CD14-positive monocyte (primary cell): ENCODE data around the gene ZCWPW1. TPM values are rescaled to one million over a fixed set of nuclear protein-coding genes. Genes with fewer than 3 reads are reported as not detected.

ENCODE experiments used
- DNase-seq, 3 donors: peaks; one replicate each; pipeline ENCODE4 v3.0.0-alpha.2; 2011 to 2022
- H2AFZ ChIP-seq: 2 replicates; pipeline ENCODE4 v1.6.0; 2012; ENCODE audit warnings: mild to moderate bottlenecking, low read depth, low read length, inconsistent platforms; ENCODE audit not compliant: insufficient read depth, poor library complexity, severe bottlenecking
- H3K27ac ChIP-seq, 2 donors: 1 replicate in 1 of 2; 2 replicates in 1 of 2; pipeline ENCODE4 v1.5.1; 2012 to 2013; ENCODE audit warnings: low read length in 2 of 2, control low read depth in 1 of 2, inconsistent platforms in 1 of 2, low read depth in 1 of 2, mild to moderate bottlenecking in 1 of 2
- H3K27me3 ChIP-seq, 2 donors: one replicate each; pipeline versions ENCODE4 v1.6.0 to v1.6.1; 2011 to 2013; ENCODE audit warnings: low read length in 2 of 2; ENCODE audit not compliant: control insufficient read depth in 2 of 2, insufficient read depth in 2 of 2
- H3K36me3 ChIP-seq, 2 donors: replicated peaks in 1 of 2; 1 replicate in 1 of 2; 2 replicates in 1 of 2; pipeline versions ENCODE4 v1.5.1 to v1.6.1; 2012 to 2013; ENCODE audit warnings: low read length in 2 of 2, control low read depth in 1 of 2, inconsistent platforms in 1 of 2, mild to moderate bottlenecking in 1 of 2; ENCODE audit not compliant: insufficient read depth in 2 of 2, control insufficient read depth in 1 of 2
- H3K4me1 ChIP-seq, 2 donors: 1 replicate in 1 of 2; 2 replicates in 1 of 2; pipeline versions ENCODE4 v1.5.1 to v1.6.1; 2012 to 2013; ENCODE audit warnings: low read length in 2 of 2, control low read depth in 1 of 2, inconsistent platforms in 1 of 2, mild to moderate bottlenecking in 1 of 2, moderate library complexity in 1 of 2; ENCODE audit not compliant: insufficient read depth in 2 of 2, control insufficient read depth in 1 of 2
- H3K4me2 ChIP-seq: replicated peaks from 2 replicates; pipeline ENCODE3; 2012; ENCODE audit warnings: low read length, moderate library complexity, mild to moderate bottlenecking; ENCODE audit not compliant: poor library complexity, severe bottlenecking; ENCODE audit errors: extremely low read depth
- H3K4me3 ChIP-seq, 3 experiments: fragments of 200-600 bp in 1 of 3; sonication (generic) in 1 of 3; replicated peaks in 1 of 3; 1 replicate in 2 of 3; 2 replicates in 1 of 3; pipeline ENCODE4 v1.5.1; 2011 to 2013; ENCODE audit warnings: low read length in 3 of 3, mild to moderate bottlenecking in 3 of 3, control low read depth in 2 of 3, low read depth in 2 of 3, inconsistent platforms in 1 of 3, moderate library complexity in 1 of 3
- H3K79me2 ChIP-seq: 2 replicates; pipeline ENCODE4 v1.6.0; 2012; ENCODE audit warnings: mild to moderate bottlenecking, control low read depth, inconsistent platforms, low read length, moderate library complexity; ENCODE audit not compliant: insufficient read depth
- H3K9ac ChIP-seq: 2 replicates; pipeline ENCODE4 v1.6.0; 2017; ENCODE audit warnings: low read length, mild to moderate bottlenecking; ENCODE audit not compliant: insufficient read depth, poor library complexity, severe bottlenecking
- H3K9me3 ChIP-seq, 2 donors: replicated peaks in 1 of 2; 1 replicate in 1 of 2; 2 replicates in 1 of 2; pipeline versions ENCODE4 v1.5.1 to v1.6.1; 2012 to 2013; ENCODE audit warnings: low read length in 2 of 2, control low read depth in 1 of 2; ENCODE audit not compliant: control insufficient read depth in 1 of 2, insufficient read depth in 1 of 2
- H4K20me1 ChIP-seq: 2 replicates; pipeline ENCODE4 v1.6.0; 2012; ENCODE audit warnings: mild to moderate bottlenecking, low read length, control low read depth, moderate library complexity; ENCODE audit not compliant: insufficient read depth
- H3K27ac Mint-ChIP-seq, 7 donors: one replicate each; pipeline ENCODE4 v1.8.0; 2020; ENCODE audit warnings: mild to moderate bottlenecking in 7 of 7, mixed read lengths in 7 of 7, moderate library complexity in 6 of 7, inconsistent platforms in 2 of 7
- H3K27me3 Mint-ChIP-seq, 3 donors: one replicate each; pipeline ENCODE4 v1.8.0; 2021 to 2022; ENCODE audit warnings: low read depth in 3 of 3, mild to moderate bottlenecking in 3 of 3, mixed read lengths in 3 of 3, moderate library complexity in 3 of 3, inconsistent platforms in 1 of 3
- H3K36me3 Mint-ChIP-seq, 2 donors: one replicate each; pipeline ENCODE4 v1.8.0; 2020; ENCODE audit warnings: mixed read lengths in 2 of 2, inconsistent platforms in 1 of 2, mild to moderate bottlenecking in 1 of 2
- H3K4me1 Mint-ChIP-seq: one replicate; pipeline ENCODE4 v1.8.0; 2020; ENCODE audit warnings: mild to moderate bottlenecking, mixed read lengths
- H3K4me3 Mint-ChIP-seq, 2 donors: one replicate each; pipeline ENCODE4 v1.8.0; 2020; ENCODE audit warnings: mild to moderate bottlenecking in 2 of 2, mixed read lengths in 2 of 2, moderate library complexity in 1 of 2
- H3K9me3 Mint-ChIP-seq, 7 donors: one replicate each; pipeline ENCODE4 v1.8.0; 2020 to 2022; ENCODE audit warnings: mixed read lengths in 7 of 7, mild to moderate bottlenecking in 6 of 7, moderate library complexity in 6 of 7, inconsistent platforms in 2 of 7
- CTCF ChIP-seq: fragments of 200-600 bp; IDR thresholded peaks from one replicate; pipeline ENCODE4 v1.8.0; 2022; ENCODE audit warnings: antibody characterized with exemption, mild to moderate bottlenecking
- WGBS: methylation state at CpG from one replicate; pipeline ENCODE4 v1.1.5; 2013; ENCODE audit warnings: missing lambda C conversion rate; ENCODE audit not compliant: insufficient coverage; 5-methylcytosine and 5-hydroxymethylcytosine counted together
- intact Hi-C, 2 donors: fragments of 100-400 bp; cut with micrococcal nuclease; formaldehyde crosslinking; loops; one replicate each; pipeline versions ENCODE4 v1.15.0 to v1.15.1; 2023
- polyA plus RNA-seq, 3 donors: library from polyadenylated mRNA; depleted of rRNA in 1 of 3; unstranded in 2 of 3; stranded (reverse) in 1 of 3; fragments of 300-500 nt in 2 of 3; fragments of >200 nt in 1 of 3; fragmentation: Illumina TruSeq in 2 of 3; gene quantifications; 1 replicate in 2 of 3; 2 replicates in 1 of 3; pipeline ENCODE4 v1.2.3, GENCODE V29; 2012 to 2021

Gene ZCWPW1
- polyA plus RNA-seq, 3 donors: 0.60 to 1.9 (median 1.2) TPM

- Mint-ChIP-seq H3K4me3 (peak overlapping the region in 1 of 2 donors; percentile 30), H3K27ac (peak overlapping the region; percentile 99 to 100 (median 99)), H3K36me3 (peaks cover 26 to 29% of the 10 kb centered on the region in 2 donors), H3K9me3 (no peaks in the 10 kb centered on the region), H3K27me3 (peaks cover 0 to 2% (median 0%) of the 10 kb centered on the region in 3 donors), H3K4me1 (peaks cover 91% of the 10 kb centered on the region)
- Histone ChIP-seq H3K4me3 (peak overlapping the region in 1 of 3 experiments; percentile 36), H4K20me1 (peaks cover 5% of the 10 kb centered on the region), H3K36me3 (peaks cover 5 to 22% of the 10 kb centered on the region in 2 donors), H3K4me1 (peaks cover 92 to 97% of the 10 kb centered on the region in 2 donors), H3K9me3 (no peaks in the 10 kb centered on the region), H3K79me2 (peaks cover 77% of the 10 kb centered on the region), H3K4me2 (peak overlapping the region; percentile 100), H3K27ac (peak overlapping the region; percentile 98 to 99), H3K27me3 (no peaks in the 10 kb centered on the region), H2AFZ (no peak overlapping the region), H3K9ac (peak overlapping the region; percentile 87)
- 68% methylated on average over 4 of the region's 7 CpGs for WGBS
- peak in 1 of 3 donors; percentile 41 for DNase-seq
- intact Hi-C loops: no loop called here
- TF ChIP-seq CTCF: no peak
These were observed 56.8 kb downstream of the ZCWPW1 start for GRCh38 chr7:100371561-100372171.

GRCh38 chr7:100370746-100371145 lies 57.8 kb downstream of the ZCWPW1 start:
- Histone ChIP-seq H3K9ac (no peak overlapping the region), H3K36me3 (peaks cover 5 to 13% of the 10 kb centered on the region in 2 donors), H3K27me3 (no peaks in the 10 kb centered on the region), H4K20me1 (peaks cover 2% of the 10 kb centered on the region), H3K27ac (peak overlapping the region; percentile 98 to 99), H2AFZ (no peak overlapping the region), H3K4me1 (peaks cover 93 to 97% of the 10 kb centered on the region in 2 donors), H3K79me2 (peaks cover 73% of the 10 kb centered on the region), H3K4me3 (no peak overlapping the region), H3K9me3 (no peaks in the 10 kb centered on the region), H3K4me2 (no peak overlapping the region)
- 98% methylated on average over 4 of the region's 6 CpGs for WGBS
- no peak for TF ChIP-seq CTCF
- H3K27ac Mint-ChIP-seq: peak overlapping the region; percentile 99 to 100 (median 99)
- no peak for DNase-seq
- peaks cover 0 to 6% (median 0%) of the 10 kb centered on the region in 3 donors for H3K27me3 Mint-ChIP-seq
- peaks cover 21 to 24% of the 10 kb centered on the region in 2 donors for H3K36me3 Mint-ChIP-seq
- no peak overlapping the region for H3K4me3 Mint-ChIP-seq
- intact Hi-C loops: no loop called here
- H3K9me3 Mint-ChIP-seq: no peaks in the 10 kb centered on the region
- H3K4me1 Mint-ChIP-seq: peaks cover 91% of the 10 kb centered on the region
